ENCODE results near the gene ABCA3.

- TF ChIP-seq CTCF (IDR thresholded peaks at IDR 0.05; ENCODE audit: poor library complexity, severe bottlenecking) = no peak
- no peak for TF ChIP-seq EZH2 (IDR thresholded peaks at IDR 0.05; ENCODE audit: borderline replicate concordance, insufficient read depth, low read length, poor library complexity, severe bottlenecking)
- TF ChIP-seq POLR2AphosphoS5 (IDR thresholded peaks at IDR 0.05) = no peak
- no peak for TF ChIP-seq MXI1 (conservative IDR thresholded peaks at IDR 0.05; ENCODE audit: poor library complexity, severe bottlenecking)
- no peak for TF ChIP-seq SMC3 (conservative IDR thresholded peaks at IDR 0.05; ENCODE audit: poor library complexity)
- no peak for TF ChIP-seq EP300 (conservative IDR thresholded peaks at IDR 0.05; ENCODE audit: poor library complexity, severe bottlenecking)
- TF ChIP-seq RAD21 (conservative IDR thresholded peaks at IDR 0.05) = no peak
- no peak for TF ChIP-seq REST (IDR thresholded peaks at IDR 0.05; ENCODE audit: borderline replicate concordance)
- no peak for TF ChIP-seq TAF1 (IDR thresholded peaks at IDR 0.05; ENCODE audit: low read depth)
Measured at GRCh38 chr16:2289282-2289681, 51.2 kb downstream of the ABCA3 start.
